K562 (cell line): ENCODE measurements around the gene ADGRG1. TPM values are rescaled to one million over a fixed set of nuclear protein-coding genes. Genes with fewer than 3 reads are reported as not detected.
A peak's percentile ranks its signal among the peaks of the same experiment; 100 is the strongest.

Experiments
- BCOR ChIP-seq: fragments of 450-650 bp; IDR thresholded peaks from 2 replicates; pipeline ENCODE4 v1.6.1; 2016
- CBFA2T2 ChIP-seq: fragments of 450-650 bp; conservative IDR thresholded peaks from 2 replicates; pipeline ENCODE4 v1.6.1; 2017; ENCODE audit warnings: mild to moderate bottlenecking
- CHD4 ChIP-seq: fragments of 200-600 bp; sonication (generic); IDR thresholded peaks from 3 replicates; pipeline ENCODE4 v1.6.1; 2012; ENCODE audit warnings: low read depth, mild to moderate bottlenecking, mixed read lengths, low read length, inconsistent platforms; ENCODE audit not compliant: insufficient read depth, insufficient replicate concordance, poor library complexity, severe bottlenecking
- FIP1L1 ChIP-seq: fragments of 200-400 bp; formaldehyde crosslinking; IDR thresholded peaks from 2 replicates; pipeline ENCODE4 v1.6.1; 2018; ENCODE audit warnings: mild to moderate bottlenecking, low read depth, low read length; ENCODE audit not compliant: poor library complexity, severe bottlenecking
- KDM5B ChIP-seq: fragments of 200-600 bp; sonication (generic); IDR thresholded peaks from 2 replicates; pipeline ENCODE4 v1.6.1; 2012; ENCODE audit warnings: low read depth, mild to moderate bottlenecking, moderate library complexity, low read length, control low read depth, inconsistent platforms; ENCODE audit not compliant: insufficient replicate concordance
- MAFF ChIP-seq: IDR thresholded peaks from 2 replicates; pipeline ENCODE4 v1.6.1; 2012; ENCODE audit warnings: low read length, improper control_type of control experiment
- MTA2 ChIP-seq: fragments of 450-650 bp; IDR thresholded peaks from 2 replicates; pipeline ENCODE4 v1.6.1; 2016; ENCODE audit warnings: low read depth
- NR2F6 ChIP-seq: fragments of 450-650 bp; formaldehyde crosslinking; IDR thresholded peaks from 2 replicates; pipeline ENCODE4 v1.4.0; 2020; ENCODE audit warnings: mild to moderate bottlenecking
- SIX5 ChIP-seq, 2 experiments: IDR thresholded peaks; 2 replicates each; pipeline ENCODE4 v1.6.1; 2011; ENCODE audit warnings: low read length in 2 of 2, borderline replicate concordance in 1 of 2, low read depth in 1 of 2, mild to moderate bottlenecking in 1 of 2, moderate library complexity in 1 of 2; ENCODE audit not compliant: insufficient read depth in 1 of 2
- SLC30A9 ChIP-seq: fragments of 250-450 bp; sonication (Bioruptor Pico); IDR thresholded peaks from 2 replicates; pipeline ENCODE4 v1.8.0; 2022; ENCODE audit warnings: mild to moderate bottlenecking, moderate library complexity
- SMARCA4 ChIP-seq: fragments of 450-650 bp; IDR thresholded peaks from 2 replicates; pipeline ENCODE4 v1.6.1; 2016
- SNIP1 ChIP-seq: fragments of 450-650 bp; IDR thresholded peaks from 2 replicates; pipeline ENCODE4 v1.7.1; 2017; ENCODE audit warnings: low read depth, mild to moderate bottlenecking
- SREBF1 ChIP-seq: fragments of 150-350 bp; IDR thresholded peaks from 2 replicates; pipeline ENCODE4 v1.6.1; 2014; ENCODE audit warnings: antibody characterized with exemption, low read depth, low read length, borderline replicate concordance
- TARDBP ChIP-seq: fragments of 450-650 bp; IDR thresholded peaks from 2 replicates; pipeline ENCODE4 v1.6.1; 2016
- TGIF2 ChIP-seq: sonication (generic); formaldehyde crosslinking; IDR thresholded peaks from 2 replicates; pipeline ENCODE4 v1.8.1; 2022; ENCODE audit warnings: mild to moderate bottlenecking, missing genetic modification reagents, moderate library complexity
- ZBTB9 ChIP-seq: fragments of 450-650 bp; formaldehyde crosslinking; IDR thresholded peaks from 2 replicates; pipeline ENCODE4 v1.4.0; 2020; ENCODE audit warnings: mild to moderate bottlenecking, moderate library complexity
- ZKSCAN1 ChIP-seq: fragments of 150-350 bp; IDR thresholded peaks from 2 replicates; pipeline ENCODE4 v1.6.1; 2016; ENCODE audit warnings: low read depth, low read length
- ZNF518B ChIP-seq: fragments of 250-450 bp; sonication (Bioruptor Pico); IDR thresholded peaks from 2 replicates; pipeline ENCODE4 v1.5.0; 2021; ENCODE audit warnings: mild to moderate bottlenecking, moderate library complexity
- ZNF695 ChIP-seq: fragments of 450-650 bp; formaldehyde crosslinking; IDR thresholded peaks from 2 replicates; pipeline ENCODE4 v1.4.0; 2020; ENCODE audit warnings: mild to moderate bottlenecking, moderate library complexity
- polyA plus RNA-seq, 8 experiments: library from polyadenylated mRNA; depleted of rRNA in 4 of 8; stranded (reverse) in 5 of 8; unstranded in 3 of 8; fragments of >200 nt; fragmentation: Nextera tagmentation in 2 of 8; fragmentation: Illumina TruSeq in 1 of 8; extraction: Ambion mirVana in 2 of 8; extraction: Trizol in 1 of 8; gene quantifications; 2 replicates each; pipeline versions ENCODE4 v1.2.1 to v1.2.3, GENCODE V29; 2011 to 2014; ENCODE audit warnings: inconsistent platforms in 1 of 8, missing spikeins in 1 of 8
- total RNA-seq, 7 experiments: library from RNA; depleted of rRNA in 6 of 7; stranded (reverse); fragments of >200 nt in 6 of 7; fragmentation: Illumina TruSeq in 2 of 7; extraction: Trizol in 2 of 7; gene quantifications; 2 replicates each; pipeline versions ENCODE4 v1.2.1 to v1.2.3, GENCODE V29; 2011 to 2021; ENCODE audit warnings: low replicate concordance in 1 of 7
- TF ChIP-seq, protein P1 (sequence below), 2 experiments: fragments of 200-800 bp in 1 of 2; sonication (Bioruptor generic) in 1 of 2; sonication (generic) in 1 of 2; formaldehyde crosslinking in 1 of 2; IDR thresholded peaks in 1 of 2; conservative IDR thresholded peaks in 1 of 2; 2 replicates each; pipeline versions ENCODE4 v1.5.0 to v1.6.1; 2016 to 2020; ENCODE audit warnings: missing compliant biosample characterization in 1 of 2, missing genetic modification characterization in 1 of 2, missing genetic modification reagents in 1 of 2
- TF ChIP-seq, protein P2 (sequence below): fragments of 450-650 bp; formaldehyde crosslinking; conservative IDR thresholded peaks from 2 replicates; pipeline ENCODE4 v1.4.0; 2022; ENCODE audit warnings: mild to moderate bottlenecking, missing genetic modification characterization

The ADGRG1 gene
- total and polyA plus RNA-seq, 9 of the 15 experiments (the other 6 are each of a cell fraction or from before 2014, with no cell fraction given): 0.04 to 0.31 (median 0.16) TPM; not detected in 6

DNA sequence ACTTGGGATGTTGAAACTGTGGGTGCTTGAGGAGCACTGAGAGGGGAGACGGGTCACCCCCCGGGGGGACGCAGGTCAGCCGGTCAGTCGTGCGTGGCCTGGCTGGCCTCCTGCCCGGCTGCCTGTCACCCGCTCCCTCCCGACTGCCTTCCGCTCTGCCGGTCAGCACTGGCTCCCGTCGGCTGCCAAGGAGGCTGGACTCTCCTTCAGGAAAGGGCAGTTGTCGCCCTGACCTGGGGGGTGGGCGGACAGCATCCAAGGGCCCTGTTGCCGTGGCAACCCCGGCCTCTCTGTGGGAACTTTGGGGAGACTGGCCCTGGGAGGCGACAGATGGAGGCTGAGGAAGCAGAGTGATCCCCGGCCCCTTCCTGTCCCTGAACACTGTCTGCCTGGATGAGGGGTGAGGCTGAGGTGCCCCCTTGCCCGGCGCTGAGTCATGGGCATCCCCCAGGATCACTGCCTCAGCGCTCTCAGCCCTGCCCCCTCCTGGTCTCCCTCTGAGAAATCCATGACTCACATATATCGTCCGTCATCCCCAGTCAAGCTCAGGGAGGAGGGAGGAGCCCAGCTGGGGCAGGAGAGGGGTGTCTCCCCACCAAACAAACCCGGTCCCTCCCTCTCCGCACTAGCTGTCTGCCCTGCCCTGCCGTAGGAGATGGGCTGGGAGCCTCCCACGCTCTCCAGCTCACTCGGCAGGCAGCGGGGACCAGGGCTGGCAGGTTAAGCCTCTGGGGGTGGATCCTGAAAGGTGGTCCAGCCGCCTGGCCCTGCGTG is at the start of gene ADGRG1 (continued):
- TF ChIP-seq TGIF2 (CRISPR knock-in tag) (no peak), BCOR (no peak), NR2F6 (no peak), SNIP1 (no peak), CHD4 (no peak), ZKSCAN1 (no peak), SMARCA4 (peak; percentile 51; the same call in 1 of the 2 replicates), ZNF518B (no peak), SIX5 (IDR thresholded peaks at IDR 0.05; ENCODE audit: borderline replicate concordance in 1 of 2, insufficient read depth in 1 of 2, low read depth in 1 of 2, low read length in 2 of 2) (no peak), SLC30A9 (CRISPR knock-in tag) (no peak), CBFA2T2 (no peak), SREBF1 (no peak), FIP1L1 (no peak), MAFF (0 out of 2 replicates have a peak, but pooled peaks have one; percentile 3), KDM5B (no peak), ZBTB9 (no peak), TARDBP (0 out of 2 replicates have a peak, but pooled peaks have one; percentile 30), ZNF695 (CRISPR knock-in tag) (no peak), MTA2 (no peak)
- TF ChIP-seq, protein P1, sequence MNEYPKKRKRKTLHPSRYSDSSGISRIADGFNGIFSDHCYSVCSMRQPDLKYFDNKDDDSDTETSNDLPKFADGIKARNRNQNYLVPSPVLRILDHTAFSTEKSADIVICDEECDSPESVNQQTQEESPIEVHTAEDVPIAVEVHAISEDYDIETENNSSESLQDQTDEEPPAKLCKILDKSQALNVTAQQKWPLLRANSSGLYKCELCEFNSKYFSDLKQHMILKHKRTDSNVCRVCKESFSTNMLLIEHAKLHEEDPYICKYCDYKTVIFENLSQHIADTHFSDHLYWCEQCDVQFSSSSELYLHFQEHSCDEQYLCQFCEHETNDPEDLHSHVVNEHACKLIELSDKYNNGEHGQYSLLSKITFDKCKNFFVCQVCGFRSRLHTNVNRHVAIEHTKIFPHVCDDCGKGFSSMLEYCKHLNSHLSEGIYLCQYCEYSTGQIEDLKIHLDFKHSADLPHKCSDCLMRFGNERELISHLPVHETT (CRISPR knock-in tag; conservative IDR thresholded peaks at IDR 0.05 in 1 of 2, IDR thresholded peaks at IDR 0.05 in 1 of 2): no peak
- TF ChIP-seq, protein P2, sequence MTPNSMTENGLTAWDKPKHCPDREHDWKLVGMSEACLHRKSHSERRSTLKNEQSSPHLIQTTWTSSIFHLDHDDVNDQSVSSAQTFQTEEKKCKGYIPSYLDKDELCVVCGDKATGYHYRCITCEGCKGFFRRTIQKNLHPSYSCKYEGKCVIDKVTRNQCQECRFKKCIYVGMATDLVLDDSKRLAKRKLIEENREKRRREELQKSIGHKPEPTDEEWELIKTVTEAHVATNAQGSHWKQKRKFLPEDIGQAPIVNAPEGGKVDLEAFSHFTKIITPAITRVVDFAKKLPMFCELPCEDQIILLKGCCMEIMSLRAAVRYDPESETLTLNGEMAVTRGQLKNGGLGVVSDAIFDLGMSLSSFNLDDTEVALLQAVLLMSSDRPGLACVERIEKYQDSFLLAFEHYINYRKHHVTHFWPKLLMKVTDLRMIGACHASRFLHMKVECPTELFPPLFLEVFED (CRISPR knock-in tag): no peak
